Smooth muscle cell (in vitro differentiated cells): ENCODE results near the gene EML1. TPM values are rescaled to one million over a fixed set of nuclear protein-coding genes. Genes with fewer than 3 reads are reported as not detected.

ENCODE experiments used
- DNase-seq: peaks from one replicate; lab custom pipeline; 2025; ENCODE audit not compliant: unreplicated experiment; lab: John Stamatoyannopoulos, UW
- H2AFZ ChIP-seq: fragments of 200-600 bp; sonication (generic); 2 replicates; pipeline ENCODE4 v1.6.0; 2016; ENCODE audit warnings: antibody characterized with exemption, low read depth, mild to moderate bottlenecking
- H3F3A ChIP-seq: fragments of 200-600 bp; sonication (generic); 2 replicates; pipeline ENCODE4 v1.6.0; 2017; ENCODE audit warnings: antibody characterized with exemption, low read depth
- H3K27ac ChIP-seq: fragments of 200-600 bp; sonication (generic); 2 replicates; pipeline ENCODE4 v1.5.1; 2016; ENCODE audit warnings: low read depth, mild to moderate bottlenecking
- H3K27me3 ChIP-seq: fragments of 200-600 bp; sonication (generic); 2 replicates; pipeline ENCODE4 v1.6.1; 2016; ENCODE audit warnings: low read depth, mild to moderate bottlenecking
- H3K36me3 ChIP-seq: fragments of 200-600 bp; sonication (generic); 2 replicates; pipeline ENCODE4 v1.5.1; 2016; ENCODE audit warnings: low read depth
- H3K4me1 ChIP-seq: fragments of 200-600 bp; sonication (generic); 2 replicates; pipeline ENCODE4 v1.5.1; 2016; ENCODE audit warnings: low read depth
- H3K4me2 ChIP-seq: fragments of 200-600 bp; sonication (generic); 2 replicates; pipeline ENCODE4 v1.6.0; 2016; ENCODE audit warnings: mild to moderate bottlenecking
- H3K4me3 ChIP-seq: fragments of 200-600 bp; sonication (generic); 2 replicates; pipeline ENCODE4 v1.5.1; 2016; ENCODE audit warnings: mild to moderate bottlenecking
- H3K79me2 ChIP-seq: fragments of 200-600 bp; sonication (generic); 2 replicates; pipeline ENCODE4 v1.6.0; 2016; ENCODE audit warnings: low read depth, mild to moderate bottlenecking
- H3K9ac ChIP-seq: fragments of 200-600 bp; sonication (generic); 2 replicates; pipeline ENCODE4 v1.6.0; 2016; ENCODE audit warnings: low read depth
- H3K9me3 ChIP-seq: fragments of 200-600 bp; sonication (generic); replicated peaks from 2 replicates; pipeline ENCODE4 v1.5.1; 2016; ENCODE audit warnings: low read depth
- H4K20me1 ChIP-seq: fragments of 200-600 bp; sonication (generic); 2 replicates; pipeline ENCODE4 v1.6.0; 2016; ENCODE audit warnings: low read depth
- WGBS: methylation state at CpG from one replicate; pipeline ENCODE4 v1.1.7; 2016; ENCODE audit warnings: low lambda C conversion rate; 5-methylcytosine and 5-hydroxymethylcytosine counted together
- polyA plus RNA-seq: library from polyadenylated mRNA; unstranded; fragments of >200 nt; fragmentation: Nextera tagmentation; extraction: Ambion mirVana; gene quantifications from 2 replicates; pipeline ENCODE4 v1.2.1, GENCODE V29; 2016
- total RNA-seq: library from RNA; depleted of rRNA; stranded (reverse); fragments of >200 nt; gene quantifications from 2 replicates; pipeline ENCODE4 v1.2.3, GENCODE V29; 2014
- TF ChIP-seq, protein P1 (sequence below): fragments of 200-600 bp; sonication (generic); IDR thresholded peaks from 2 replicates; pipeline ENCODE4 v1.5.1; 2017; ENCODE audit warnings: borderline replicate concordance, mild to moderate bottlenecking, antibody characterized with exemption; ENCODE audit not compliant: insufficient read depth, poor library complexity, severe bottlenecking

Gene EML1
- total and polyA plus RNA-seq, 2 experiments from 2014 or later, result 13.0 to 31.2 TPM

DNA sequence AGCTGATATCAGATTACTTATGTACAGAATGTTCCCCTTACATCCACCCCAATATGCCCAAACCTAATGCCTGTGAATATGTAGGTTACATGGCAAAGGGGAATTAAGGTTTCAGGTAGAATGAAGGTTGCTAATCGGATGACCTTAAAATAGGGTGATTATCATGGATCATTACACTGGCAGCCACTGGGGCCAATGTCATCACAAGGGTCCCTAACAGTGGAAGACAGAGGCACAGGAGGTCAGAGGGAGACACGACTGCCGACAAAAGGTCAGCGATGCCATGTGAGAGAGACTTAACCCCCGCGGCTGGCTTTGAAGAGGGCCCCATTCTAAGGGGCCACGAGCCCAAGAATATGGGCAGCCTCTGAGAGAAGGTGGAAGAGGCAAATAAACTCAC is 165.2 kb downstream of the EML1 start:
- TF ChIP-seq, protein P1, sequence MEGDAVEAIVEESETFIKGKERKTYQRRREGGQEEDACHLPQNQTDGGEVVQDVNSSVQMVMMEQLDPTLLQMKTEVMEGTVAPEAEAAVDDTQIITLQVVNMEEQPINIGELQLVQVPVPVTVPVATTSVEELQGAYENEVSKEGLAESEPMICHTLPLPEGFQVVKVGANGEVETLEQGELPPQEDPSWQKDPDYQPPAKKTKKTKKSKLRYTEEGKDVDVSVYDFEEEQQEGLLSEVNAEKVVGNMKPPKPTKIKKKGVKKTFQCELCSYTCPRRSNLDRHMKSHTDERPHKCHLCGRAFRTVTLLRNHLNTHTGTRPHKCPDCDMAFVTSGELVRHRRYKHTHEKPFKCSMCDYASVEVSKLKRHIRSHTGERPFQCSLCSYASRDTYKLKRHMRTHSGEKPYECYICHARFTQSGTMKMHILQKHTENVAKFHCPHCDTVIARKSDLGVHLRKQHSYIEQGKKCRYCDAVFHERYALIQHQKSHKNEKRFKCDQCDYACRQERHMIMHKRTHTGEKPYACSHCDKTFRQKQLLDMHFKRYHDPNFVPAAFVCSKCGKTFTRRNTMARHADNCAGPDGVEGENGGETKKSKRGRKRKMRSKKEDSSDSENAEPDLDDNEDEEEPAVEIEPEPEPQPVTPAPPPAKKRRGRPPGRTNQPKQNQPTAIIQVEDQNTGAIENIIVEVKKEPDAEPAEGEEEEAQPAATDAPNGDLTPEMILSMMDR, result no peak
- no peaks in the 10 kb centered on the region for H3K36me3 ChIP-seq
- H3K9me3 ChIP-seq, result no peaks in the 10 kb centered on the region
- no peak overlapping the region for H3K4me2 ChIP-seq
- peaks cover 7% of the 10 kb centered on the region for H3K27me3 ChIP-seq
- no peak overlapping the region for H3K9ac ChIP-seq
- no peak overlapping the region for H2AFZ ChIP-seq
- WGBS, result 91% methylated on average over 7 of the region's 7 CpGs
- H3K4me1 ChIP-seq, result no peaks in the 10 kb centered on the region
- H3K79me2 ChIP-seq, result no peaks in the 10 kb centered on the region
- H3K27ac ChIP-seq, result no peak overlapping the region
- no peak for DNase-seq
- H3K4me3 ChIP-seq, result no peak overlapping the region
- H3F3A ChIP-seq, result no peaks in the 10 kb centered on the region
- no peaks in the 10 kb centered on the region for H4K20me1 ChIP-seq

DNA sequence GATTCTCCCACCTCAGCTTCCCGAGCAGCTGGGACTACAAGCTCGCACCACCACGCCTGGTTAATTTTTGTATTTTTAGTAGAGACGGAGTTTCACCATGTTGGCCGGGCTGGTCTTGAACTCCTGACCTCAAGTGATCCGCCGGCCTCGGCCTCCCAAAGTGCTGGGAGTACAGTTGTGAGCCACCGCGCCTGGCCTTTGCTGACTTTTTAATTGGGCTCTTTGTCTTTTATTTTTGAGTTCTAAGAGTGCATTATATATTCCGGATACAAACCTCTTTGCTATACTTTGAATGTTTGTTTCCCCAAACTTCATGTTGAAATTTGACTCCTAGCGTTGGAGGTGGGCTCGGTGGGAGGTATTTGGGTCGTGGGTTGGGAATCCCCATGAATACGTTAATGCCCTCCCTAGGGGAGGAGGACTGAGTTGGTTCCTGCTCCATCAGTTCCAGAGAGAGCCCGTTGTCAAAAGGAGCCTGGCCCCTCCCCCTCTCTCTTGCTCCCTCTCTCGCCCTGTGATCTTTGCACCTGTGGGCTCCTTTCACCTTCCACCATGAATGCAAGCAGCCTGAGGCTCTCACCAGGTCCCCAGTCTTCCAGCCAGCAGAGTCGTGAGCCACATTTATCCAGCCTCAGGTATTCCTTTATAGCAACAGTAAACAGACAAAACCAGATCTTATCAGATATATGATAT is 168.8 kb downstream of the EML1 start:
- Histone ChIP-seq H3K27me3 (peaks cover 7% of the 10 kb centered on the region), H2AFZ (no peak overlapping the region), H3K27ac (no peak overlapping the region), H3K9me3 (no peaks in the 10 kb centered on the region), H3K79me2 (no peaks in the 10 kb centered on the region), H3K36me3 (no peaks in the 10 kb centered on the region), H3K4me1 (no peaks in the 10 kb centered on the region), H3F3A (no peaks in the 10 kb centered on the region), H3K4me3 (no peak overlapping the region), H3K9ac (no peak overlapping the region), H4K20me1 (no peaks in the 10 kb centered on the region), H3K4me2 (no peak overlapping the region)
- no peak for DNase-seq
- TF ChIP-seq, protein P1, result no peak
- 65% methylated on average over 18 of the region's 18 CpGs for WGBS

DNA sequence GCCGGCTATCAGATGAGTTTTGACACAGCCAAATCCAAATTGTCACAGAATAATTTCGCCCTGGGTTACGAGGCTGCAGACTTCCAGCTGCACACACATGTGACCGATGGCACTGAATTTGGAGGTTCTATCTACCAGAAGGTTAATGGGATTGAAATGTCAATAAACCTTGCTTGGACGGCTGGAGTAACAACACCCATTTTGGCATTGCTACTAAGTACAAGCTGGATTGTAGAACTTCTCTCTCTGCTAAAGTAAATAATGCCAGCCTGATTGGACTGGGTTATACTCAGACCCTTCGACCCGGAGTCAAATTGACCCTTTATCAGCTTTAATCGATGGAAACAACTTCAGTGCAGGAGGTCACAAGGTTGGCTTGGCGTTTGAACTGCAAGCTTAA is 171.8 kb downstream of the EML1 start:
- 96% methylated on average over 9 of the region's 9 CpGs for WGBS
- peaks cover 6% of the 10 kb centered on the region for H3K27me3 ChIP-seq
- H3K9me3 ChIP-seq, result no peaks in the 10 kb centered on the region
- no peaks in the 10 kb centered on the region for H3K79me2 ChIP-seq
- no peak for DNase-seq
- H4K20me1 ChIP-seq, result no peaks in the 10 kb centered on the region
- peaks cover 7% of the 10 kb centered on the region for H3F3A ChIP-seq
- no peak overlapping the region for H3K27ac ChIP-seq
- TF ChIP-seq, protein P1, result no peak
- no peak overlapping the region for H3K4me2 ChIP-seq
- no peak overlapping the region for H2AFZ ChIP-seq
- H3K36me3 ChIP-seq, result no peaks in the 10 kb centered on the region
- H3K4me1 ChIP-seq, result peaks cover 5% of the 10 kb centered on the region
- H3K9ac ChIP-seq, result no peak overlapping the region
- H3K4me3 ChIP-seq, result no peak overlapping the region

DNA sequence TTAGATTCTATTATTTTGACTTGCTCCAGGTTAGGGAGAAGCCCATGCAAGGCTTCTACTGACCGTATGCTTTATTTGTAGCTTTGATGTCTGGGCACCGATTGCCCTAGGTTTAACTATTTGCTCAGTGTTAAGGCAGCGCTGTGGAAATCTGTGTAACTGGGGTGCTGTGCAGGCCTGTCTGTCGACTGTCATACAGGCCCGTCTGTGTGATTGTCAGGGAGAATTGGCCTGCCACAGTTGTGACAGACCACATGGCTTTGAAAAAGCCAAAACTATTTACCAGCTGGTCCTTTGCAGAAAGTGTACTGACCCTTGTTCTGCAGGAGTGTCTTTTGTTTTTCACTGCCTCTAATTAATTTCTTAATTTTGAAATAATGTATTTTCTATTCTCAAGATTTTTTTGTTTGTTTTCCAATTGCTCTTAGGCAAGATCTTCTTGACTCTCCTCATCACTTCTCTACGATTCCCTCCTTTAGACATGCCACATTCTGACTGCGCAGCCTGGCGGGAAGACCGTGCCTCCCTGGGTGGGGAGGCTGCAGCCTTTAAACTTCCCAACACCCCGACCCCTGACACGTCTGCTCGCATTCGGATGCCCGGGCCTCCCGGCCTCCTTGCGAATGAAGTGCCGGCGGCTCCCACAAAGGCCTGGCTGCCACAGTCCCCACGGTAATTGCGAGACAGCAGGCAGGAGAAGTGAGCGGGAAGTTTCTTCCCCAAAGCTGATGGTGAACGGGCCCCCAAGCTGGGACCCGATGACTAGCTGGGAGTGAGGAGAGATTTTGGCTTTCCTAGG is 173.0 kb downstream of the EML1 start:
- H3K79me2 ChIP-seq, result no peaks in the 10 kb centered on the region
- no peak overlapping the region for H3K4me2 ChIP-seq
- H3K4me3 ChIP-seq, result no peak overlapping the region
- H3K9ac ChIP-seq, result no peak overlapping the region
- H3K4me1 ChIP-seq, result peaks cover 5% of the 10 kb centered on the region
- H3F3A ChIP-seq, result peaks cover 10% of the 10 kb centered on the region
- no peak for DNase-seq
- TF ChIP-seq, protein P1, result no peak
- no peaks in the 10 kb centered on the region for H3K27me3 ChIP-seq
- H4K20me1 ChIP-seq, result no peaks in the 10 kb centered on the region
- 86% methylated on average over 23 of the region's 23 CpGs for WGBS
- no peaks in the 10 kb centered on the region for H3K36me3 ChIP-seq
- no peak overlapping the region for H3K27ac ChIP-seq
- no peaks in the 10 kb centered on the region for H3K9me3 ChIP-seq
- H2AFZ ChIP-seq, result no peak overlapping the region
